ENCODE data around the gene PRKAR1A. TPM values are rescaled to one million over a fixed set of nuclear protein-coding genes. Genes with fewer than 3 reads are reported as not detected.

Gene PRKAR1A
- total RNA-seq, 4 donors from 2014 or later: 267 to 390 (median 347) TPM

DNA sequence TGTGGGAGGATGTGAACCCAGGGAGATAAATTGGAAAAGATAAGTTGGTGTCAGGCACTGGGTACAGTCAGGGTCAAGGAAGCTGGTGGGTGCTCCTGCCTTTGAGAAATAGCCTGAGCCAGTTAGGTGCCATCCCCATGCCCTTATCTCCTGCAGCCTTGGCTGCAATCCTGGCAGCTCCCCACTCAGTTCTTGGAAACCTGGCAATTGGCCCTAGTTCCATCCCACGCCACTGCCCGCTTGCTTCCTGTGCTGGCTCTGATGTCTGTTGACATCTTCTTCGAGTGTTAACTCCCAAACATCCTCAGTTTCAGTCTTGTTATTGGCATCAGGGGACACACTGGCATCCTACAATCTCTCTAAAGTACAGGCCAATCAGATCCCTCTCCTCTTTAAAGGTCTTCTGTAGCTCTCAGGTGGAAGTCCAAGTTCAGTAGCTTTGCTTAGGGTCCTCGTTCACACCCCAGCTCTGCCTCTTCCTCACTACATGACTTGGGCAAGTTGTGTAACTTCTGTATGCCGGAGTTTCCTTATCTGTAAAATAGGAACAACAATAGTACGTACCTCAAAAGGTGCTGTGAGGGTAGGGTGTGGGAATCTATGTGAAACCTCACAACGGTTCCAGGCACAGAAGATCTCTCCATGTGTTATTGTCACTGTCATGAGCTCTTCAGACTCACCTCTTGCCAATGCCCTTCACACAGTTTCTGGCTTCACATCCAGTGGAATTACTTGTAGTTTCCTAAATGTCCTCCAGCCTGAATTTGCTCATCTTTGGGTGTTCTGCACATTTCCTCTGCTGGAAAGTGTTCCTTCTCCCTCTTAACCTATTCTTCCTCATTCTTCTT lies 13.5 kb upstream of the PRKAR1A start:
- 48 to 51% methylated on average over 7 of the region's 7 CpGs for WGBS, 2 donors (ENCODE audit: low coverage in 1 of 2)
- Histone ChIP-seq H3K4me3 (no peak overlapping the region), H3K9me3 (no peaks in the 10 kb centered on the region), H3K36me3 (no peaks in the 10 kb centered on the region), H3K27ac (peak overlapping the region in 3 of 4 donors; percentile 18 to 37 (median 31)), H3K27me3 (peaks cover 18% of the 10 kb centered on the region), H3K4me1 (peaks cover 0 to 10% (median 0%) of the 10 kb centered on the region in 3 donors)
- TF ChIP-seq POLR2AphosphoS5 (IDR thresholded peaks at IDR 0.05) (no peak), POLR2A (IDR thresholded peaks at IDR 0.05) (no peak), EP300 (IDR thresholded peaks at IDR 0.05) (no peak)
- TF ChIP-seq, protein P1, sequence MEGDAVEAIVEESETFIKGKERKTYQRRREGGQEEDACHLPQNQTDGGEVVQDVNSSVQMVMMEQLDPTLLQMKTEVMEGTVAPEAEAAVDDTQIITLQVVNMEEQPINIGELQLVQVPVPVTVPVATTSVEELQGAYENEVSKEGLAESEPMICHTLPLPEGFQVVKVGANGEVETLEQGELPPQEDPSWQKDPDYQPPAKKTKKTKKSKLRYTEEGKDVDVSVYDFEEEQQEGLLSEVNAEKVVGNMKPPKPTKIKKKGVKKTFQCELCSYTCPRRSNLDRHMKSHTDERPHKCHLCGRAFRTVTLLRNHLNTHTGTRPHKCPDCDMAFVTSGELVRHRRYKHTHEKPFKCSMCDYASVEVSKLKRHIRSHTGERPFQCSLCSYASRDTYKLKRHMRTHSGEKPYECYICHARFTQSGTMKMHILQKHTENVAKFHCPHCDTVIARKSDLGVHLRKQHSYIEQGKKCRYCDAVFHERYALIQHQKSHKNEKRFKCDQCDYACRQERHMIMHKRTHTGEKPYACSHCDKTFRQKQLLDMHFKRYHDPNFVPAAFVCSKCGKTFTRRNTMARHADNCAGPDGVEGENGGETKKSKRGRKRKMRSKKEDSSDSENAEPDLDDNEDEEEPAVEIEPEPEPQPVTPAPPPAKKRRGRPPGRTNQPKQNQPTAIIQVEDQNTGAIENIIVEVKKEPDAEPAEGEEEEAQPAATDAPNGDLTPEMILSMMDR (IDR thresholded peaks at IDR 0.05): no peak
- ATAC-seq: peak; percentile 30

DNA sequence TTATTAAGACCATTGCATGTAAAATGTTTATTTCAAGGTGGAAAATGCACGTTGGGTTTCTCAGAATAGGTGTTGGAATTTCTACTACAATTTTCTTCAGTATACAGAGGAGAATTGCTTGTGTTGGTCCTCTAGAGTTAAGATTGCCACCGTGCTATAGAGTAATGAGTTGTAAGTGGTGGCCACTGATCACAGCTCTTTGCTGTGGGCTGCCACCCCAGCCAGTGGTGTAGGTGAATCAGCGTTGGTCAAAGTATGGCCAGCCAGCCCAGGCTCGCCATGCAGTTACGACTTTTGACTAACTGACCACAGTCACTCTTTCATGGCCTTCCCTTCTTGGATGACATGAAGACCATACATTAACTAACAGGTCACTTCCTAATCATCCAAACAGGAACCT lies 12.6 kb upstream of the PRKAR1A start:
- ATAC-seq: no peak
- peaks cover 18% of the 10 kb centered on the region for H3K27me3 ChIP-seq
- WGBS, 2 donors (ENCODE audit: low coverage in 1 of 2): 87 to 90% methylated on average over 2 to 5 of the region's 5 CpGs
- H3K27ac ChIP-seq: no peak overlapping the region
- H3K9me3 ChIP-seq: no peaks in the 10 kb centered on the region
- H3K36me3 ChIP-seq: no peaks in the 10 kb centered on the region
- peaks cover 0 to 9% (median 0%) of the 10 kb centered on the region in 3 donors for H3K4me1 ChIP-seq
- TF ChIP-seq EP300 (IDR thresholded peaks at IDR 0.05) (no peak), POLR2A (IDR thresholded peaks at IDR 0.05) (no peak), POLR2AphosphoS5 (IDR thresholded peaks at IDR 0.05) (no peak)
- TF ChIP-seq, protein P1 (IDR thresholded peaks at IDR 0.05): no peak
- H3K4me3 ChIP-seq: no peak overlapping the region

DNA sequence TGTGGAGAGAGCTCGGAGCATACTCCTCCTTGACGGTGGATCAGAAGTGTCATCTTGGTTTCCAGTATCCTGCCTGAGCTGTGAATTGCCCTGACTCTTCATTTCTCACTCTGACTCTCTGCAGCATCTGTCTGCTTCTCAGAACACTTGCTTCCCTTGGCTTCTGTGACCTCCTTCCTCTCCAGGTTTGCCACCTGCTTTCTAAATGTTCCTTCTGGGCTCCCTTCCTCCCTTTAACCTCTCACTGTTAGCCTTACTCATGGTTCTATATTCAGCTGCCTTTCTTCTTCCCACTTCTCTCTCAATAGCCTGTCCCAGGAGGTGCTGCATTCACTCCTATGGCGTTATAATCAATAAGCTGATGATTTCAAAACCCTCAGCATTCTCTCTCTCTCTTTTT lies 11.2 kb upstream of the PRKAR1A start:
- Histone ChIP-seq H3K27ac (no peak overlapping the region), H3K27me3 (peaks cover 18% of the 10 kb centered on the region), H3K4me3 (no peak overlapping the region), H3K4me1 (peaks cover 0 to 9% (median 0%) of the 10 kb centered on the region in 3 donors), H3K9me3 (no peaks in the 10 kb centered on the region), H3K36me3 (no peaks in the 10 kb centered on the region)
- WGBS, 2 donors (ENCODE audit: low coverage in 1 of 2): 56% methylated on average over 3 of the region's 3 CpGs
- no peak for ATAC-seq
- no peak for TF ChIP-seq POLR2AphosphoS5 (IDR thresholded peaks at IDR 0.05)
- no peak for TF ChIP-seq EP300 (IDR thresholded peaks at IDR 0.05)
- no peak for TF ChIP-seq POLR2A (IDR thresholded peaks at IDR 0.05)
- TF ChIP-seq, protein P1 (IDR thresholded peaks at IDR 0.05): no peak

DNA sequence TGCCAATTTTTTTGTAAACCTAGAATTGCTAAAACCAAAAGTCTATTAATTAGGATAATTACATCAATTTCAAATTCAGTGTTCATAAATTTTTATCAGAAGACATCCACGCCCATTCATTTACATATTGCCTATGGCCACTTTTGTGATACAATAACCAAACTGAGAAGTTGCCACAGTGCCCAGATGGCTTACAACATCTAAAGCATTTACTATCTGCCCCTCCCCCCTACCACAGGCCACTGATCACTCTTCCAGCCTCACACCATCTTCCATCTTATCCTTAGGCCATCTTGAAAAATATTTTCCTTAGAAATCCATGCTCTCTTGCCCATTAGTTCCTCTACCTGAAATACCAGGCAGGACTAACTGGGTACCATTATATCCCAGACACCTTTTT lies 6.3 kb upstream of the PRKAR1A start:
- Histone ChIP-seq H3K4me1 (peaks cover 0 to under 1% (median 0%) of the 10 kb centered on the region in 3 donors), H3K27ac (no peak overlapping the region), H3K27me3 (peaks cover 10% of the 10 kb centered on the region), H3K9me3 (no peaks in the 10 kb centered on the region), H3K4me3 (no peak overlapping the region), H3K36me3 (no peaks in the 10 kb centered on the region)
- 88 to 91% methylated on average over 1 of the region's 1 CpG for WGBS, 2 donors (ENCODE audit: low coverage in 1 of 2)
- ATAC-seq: no peak
- TF ChIP-seq POLR2A (IDR thresholded peaks at IDR 0.05) (no peak), EP300 (IDR thresholded peaks at IDR 0.05) (no peak), POLR2AphosphoS5 (IDR thresholded peaks at IDR 0.05) (no peak)
- TF ChIP-seq, protein P1 (IDR thresholded peaks at IDR 0.05): no peak

DNA sequence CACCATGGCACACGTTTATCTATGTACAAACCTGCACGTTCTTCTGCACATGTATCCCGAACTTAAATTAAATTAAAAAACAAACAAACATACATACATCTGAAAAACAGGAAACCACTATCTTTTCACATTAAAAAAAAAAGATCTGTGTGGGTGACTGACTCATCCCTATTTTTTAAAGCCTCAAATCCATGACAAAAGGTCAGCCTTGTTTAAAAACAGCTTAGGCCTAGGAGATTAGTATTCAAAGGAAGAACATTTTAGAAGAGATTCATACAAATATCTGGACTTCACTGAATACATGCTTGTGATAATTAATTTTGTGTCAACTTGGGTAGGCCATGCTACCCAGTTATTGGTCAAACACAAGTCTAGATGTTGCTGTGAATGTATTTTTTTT lies 4.7 kb upstream of the PRKAR1A start:
- Histone ChIP-seq H3K36me3 (no peaks in the 10 kb centered on the region), H3K4me3 (no peak overlapping the region), H3K27ac (no peak overlapping the region), H3K27me3 (no peaks in the 10 kb centered on the region), H3K9me3 (no peaks in the 10 kb centered on the region), H3K4me1 (peaks cover 0 to 7% (median 4%) of the 10 kb centered on the region in 3 donors)
- ATAC-seq: no peak
- 80 to 88% methylated on average over 1 to 2 of the region's 3 CpGs for WGBS, 2 donors (ENCODE audit: low coverage in 1 of 2)
- no peak for TF ChIP-seq EP300 (IDR thresholded peaks at IDR 0.05)
- TF ChIP-seq, protein P1 (IDR thresholded peaks at IDR 0.05): no peak
- TF ChIP-seq POLR2A (IDR thresholded peaks at IDR 0.05): no peak
- TF ChIP-seq POLR2AphosphoS5 (IDR thresholded peaks at IDR 0.05): no peak

Measured in gastroesophageal sphincter (tissue), 4 donors.